Activated CD4-positive, alpha-beta T cell treated with anti-CD3 and anti-CD28 coated beads for 36 hours (primary cell): ENCODE results near the gene SLC7A8. TPM values are rescaled to one million over a fixed set of nuclear protein-coding genes. Genes with fewer than 3 reads are reported as not detected.
A peak's percentile ranks its signal among the peaks of the same experiment; 100 is the strongest.

Experiments used
- ATAC-seq: fragments of 200-7000 bp; cut with Tn5 transposase; one replicate; pipeline ENCODE4 v1.10.0; 2021; ENCODE audit warnings: mild to moderate bottlenecking, moderate library complexity
- CTCF ChIA-PET: fragments of 350-600 bp; sonication (Branson Sonifier 250); formaldehyde crosslinking; loops from one replicate; lab custom pipeline; 2021; ENCODE audit warnings: antibody characterized with exemption; lab: Charles Lee
- POLR2A ChIA-PET: fragments of 350-600 bp; sonication (Branson Sonifier 250); formaldehyde crosslinking; loops from one replicate; lab custom pipeline; 2021; ENCODE audit warnings: antibody characterized with exemption, inconsistent platforms; lab: Charles Lee
- DNase-seq: peaks from one replicate; pipeline ENCODE4 v3.0.0-alpha.2; 2020
- H3K27ac Mint-ChIP-seq: one replicate; pipeline ENCODE4 v1.8.0; 2021; ENCODE audit warnings: mixed read lengths
- H3K27me3 Mint-ChIP-seq: one replicate; pipeline ENCODE4 v1.8.0; 2021; ENCODE audit warnings: mixed read lengths
- H3K36me3 Mint-ChIP-seq: one replicate; pipeline ENCODE4 v1.8.0; 2021; ENCODE audit warnings: low read depth, mixed read lengths
- H3K4me1 Mint-ChIP-seq: one replicate; pipeline ENCODE4 v1.8.0; 2021; ENCODE audit warnings: mixed read lengths
- H3K4me3 Mint-ChIP-seq: one replicate; pipeline ENCODE4 v1.8.0; 2021; ENCODE audit warnings: mild to moderate bottlenecking, moderate library complexity, mixed read lengths
- H3K9me3 Mint-ChIP-seq: one replicate; pipeline ENCODE4 v1.8.0; 2021; ENCODE audit warnings: low read depth, mixed read lengths
- intact Hi-C, 2 experiments: fragments of 100-400 bp; cut with DNase I in 1 of 2; cut with micrococcal nuclease in 1 of 2; formaldehyde crosslinking; loops; one replicate each; pipeline versions ENCODE4 v1.14.2 to v1.15.1; 2022 to 2024; cut with DNase I, micrococcal nuclease
- total RNA-seq, 2 experiments: library from RNA; stranded (reverse); gene quantifications; one replicate each; pipeline ENCODE4 v1.2.3, GENCODE V29; 2021

SLC7A8 gene
- total RNA-seq, 2 experiments from 2014 or later = 0.89 to 1.6 TPM

DNA sequence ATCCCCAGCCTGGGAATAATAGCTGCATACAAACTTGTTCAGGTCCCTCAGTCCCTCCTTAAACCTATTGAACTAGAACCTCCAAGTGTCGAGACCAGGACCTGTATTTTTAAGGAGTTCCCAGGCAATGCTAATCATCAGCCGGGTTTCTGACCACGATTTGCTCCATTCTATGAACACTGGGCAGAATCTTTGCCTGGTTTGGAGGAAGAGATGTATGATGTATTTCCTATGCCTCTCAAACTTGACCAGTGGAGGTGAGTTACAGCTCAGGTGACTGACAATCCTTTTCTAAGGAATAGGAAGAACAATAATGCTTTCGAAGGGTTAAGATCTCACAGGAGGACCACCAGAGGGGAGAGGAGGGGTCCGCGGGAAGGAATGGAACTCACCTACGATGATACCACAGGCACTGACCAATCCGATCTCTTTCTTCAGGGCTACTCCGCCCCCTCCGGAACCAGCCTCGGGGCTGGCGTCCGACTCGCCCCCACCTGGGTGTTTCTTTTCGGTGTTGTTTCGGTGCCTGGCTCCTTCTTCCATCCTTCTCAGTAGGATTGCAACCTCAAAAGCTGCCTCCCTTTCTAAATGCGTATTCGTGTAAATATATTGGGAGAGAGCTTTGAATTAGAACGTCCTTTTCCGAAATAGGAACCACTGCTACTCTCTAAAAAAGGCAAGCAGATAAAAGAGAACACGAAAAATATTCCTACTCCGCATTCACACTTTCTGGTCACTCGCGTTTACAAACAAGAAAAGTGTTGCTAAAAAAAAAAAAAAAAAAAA is 895 bp downstream of the SLC7A8 start:
- DNase-seq (peak; percentile 55), ATAC-seq (peak; percentile 70)
- intact Hi-C loops = no loop called here
- ChIA-PET CTCF (interaction anchor here (0.7 to 16.8 kb wide), 6 partner anchors 8 to 106 kb away, joined by 3 to 276 read pairs (median 4); partner anchors contain the start of gene CEBPE), POLR2A (no interaction called here)
- no peaks in the 10 kb centered on the region for H3K36me3 Mint-ChIP-seq
- no peak overlapping the region for H3K4me3 Mint-ChIP-seq
- H3K27me3 Mint-ChIP-seq = peaks cover 24% of the 10 kb centered on the region
- H3K9me3 Mint-ChIP-seq = no peaks in the 10 kb centered on the region
- peaks cover 2% of the 10 kb centered on the region for H3K4me1 Mint-ChIP-seq
- H3K27ac Mint-ChIP-seq = no peak overlapping the region

DNA sequence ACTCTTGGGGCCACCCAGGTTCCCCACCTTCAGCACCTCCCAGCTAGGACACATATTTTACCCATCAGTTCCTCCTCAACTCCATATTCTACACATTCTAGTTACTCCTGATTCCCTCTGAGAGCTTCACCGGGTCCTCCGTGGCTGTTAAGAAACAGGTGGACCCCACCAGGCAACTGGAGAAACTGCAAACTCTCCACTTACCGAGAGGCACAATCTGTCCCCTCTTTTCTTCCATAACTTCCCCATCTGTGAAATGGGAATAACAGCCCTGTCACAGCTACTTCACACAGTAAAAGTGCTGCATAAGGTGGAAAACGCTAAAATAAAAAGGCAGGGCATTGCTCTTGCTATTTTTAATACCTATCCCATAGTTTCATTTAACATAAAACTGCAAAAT is 1.5 kb downstream of the SLC7A8 start:
- intact Hi-C loops = no loop called here
- ATAC-seq = no peak
- DNase-seq = no peak
- Mint-ChIP-seq H3K9me3 (no peaks in the 10 kb centered on the region), H3K27ac (no peak overlapping the region), H3K27me3 (peaks cover 26% of the 10 kb centered on the region), H3K4me3 (no peak overlapping the region), H3K4me1 (peaks cover 2% of the 10 kb centered on the region), H3K36me3 (no peaks in the 10 kb centered on the region)
- ChIA-PET CTCF (interaction anchor here (0.8 to 16.8 kb wide), 7 partner anchors 8 to 106 kb away, joined by 3 to 276 read pairs (median 3); partner anchors contain the start of genes ACIN1, C14orf119 and CEBPE), POLR2A (no interaction called here)

DNA sequence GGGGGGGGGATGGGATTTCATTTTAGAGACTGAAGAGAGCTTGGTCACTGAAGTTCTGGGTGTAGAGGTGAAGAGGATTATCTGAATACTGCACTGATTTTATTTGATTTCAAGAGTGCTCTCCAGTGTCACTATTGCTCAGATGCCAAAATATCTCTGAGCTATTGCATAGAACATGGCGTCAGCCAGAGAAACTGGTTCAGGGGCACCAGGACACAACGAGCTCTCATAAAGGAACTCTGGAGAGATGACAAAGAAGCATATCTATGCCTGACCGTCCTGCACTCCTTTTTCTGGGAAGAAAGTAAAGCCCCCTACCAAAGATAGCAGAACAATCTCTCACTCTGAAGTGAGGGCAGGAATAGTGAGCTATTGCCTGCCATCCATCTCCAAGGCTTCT is 2.0 kb downstream of the SLC7A8 start:
- DNase-seq (no peak), ATAC-seq (no peak)
- CTCF ChIA-PET = interaction anchor here (0.8 to 16.8 kb wide), 5 partner anchors 9 to 104 kb away, joined by 3 to 276 read pairs (median 4); partner anchors contain the start of genes ACIN1, C14orf119 and CEBPE
- H3K27me3 Mint-ChIP-seq = peaks cover 26% of the 10 kb centered on the region
- H3K4me1 Mint-ChIP-seq = no peaks in the 10 kb centered on the region
- H3K9me3 Mint-ChIP-seq = no peaks in the 10 kb centered on the region
- no peak overlapping the region for H3K4me3 Mint-ChIP-seq
- POLR2A ChIA-PET = no interaction called here
- intact Hi-C loops = no loop called here
- no peaks in the 10 kb centered on the region for H3K36me3 Mint-ChIP-seq
- no peak overlapping the region for H3K27ac Mint-ChIP-seq

DNA sequence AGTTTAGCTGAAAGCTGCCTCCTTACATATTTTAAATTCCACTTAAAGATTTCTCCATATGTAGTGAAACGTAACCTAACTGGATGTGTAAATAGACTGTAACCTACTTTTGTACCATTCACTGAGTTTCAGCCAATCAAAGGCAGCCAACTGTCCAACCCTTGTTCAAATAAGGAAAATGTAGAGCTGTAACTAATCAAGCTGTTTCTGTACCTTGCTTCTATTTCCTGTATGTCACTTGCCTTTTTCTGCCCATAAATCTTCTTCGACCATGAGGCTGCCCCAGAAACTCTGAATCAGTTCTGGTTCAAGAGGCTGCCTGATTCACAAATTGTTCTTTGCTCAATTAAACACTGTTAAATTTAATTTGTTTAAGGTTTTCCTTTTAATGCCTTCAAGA is 6.3 kb downstream of the SLC7A8 start:
- peaks cover 15% of the 10 kb centered on the region for H3K4me1 Mint-ChIP-seq
- DNase-seq = no peak
- H3K4me3 Mint-ChIP-seq = no peak overlapping the region
- intact Hi-C loops = no loop called here
- CTCF ChIA-PET = interaction anchor here (1.1 to 16.8 kb wide), 6 partner anchors 9 to 203 kb away, joined by 3 to 276 read pairs (median 6); partner anchors contain the start of gene CEBPE
- no peak for ATAC-seq
- H3K36me3 Mint-ChIP-seq = no peaks in the 10 kb centered on the region
- POLR2A ChIA-PET = interaction anchor here (1.2 kb wide), 1 partner anchor 10 kb away, joined by 3 read pairs; no protein-coding TSS in a partner anchor
- H3K9me3 Mint-ChIP-seq = no peaks in the 10 kb centered on the region
- H3K27ac Mint-ChIP-seq = no peak overlapping the region
- peaks cover 26% of the 10 kb centered on the region for H3K27me3 Mint-ChIP-seq

DNA sequence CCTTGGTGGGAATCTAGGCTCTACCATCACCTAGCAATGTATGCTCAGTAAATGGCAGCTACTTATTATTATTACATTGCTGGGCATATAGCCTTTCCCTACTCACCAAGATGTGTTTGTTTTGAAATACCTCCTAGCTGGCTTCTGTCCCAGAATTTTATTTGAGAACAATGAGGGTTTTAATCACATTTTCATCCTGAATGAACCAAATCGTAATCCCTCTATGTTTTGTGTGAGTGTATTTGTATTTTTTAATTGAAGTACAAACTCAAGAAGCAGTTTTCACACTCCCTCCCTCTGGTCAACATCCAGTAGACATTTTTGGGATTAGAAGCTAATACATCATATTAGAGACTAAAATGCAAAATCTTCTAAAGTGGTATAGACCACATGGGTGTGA is 7.6 kb downstream of the SLC7A8 start:
- ChIA-PET POLR2A (interaction anchor here (1.2 kb wide), 2 partner anchors 12 to 21 kb away, joined by 3 read pairs; no protein-coding TSS in a partner anchor), CTCF (interaction anchor here (0.7 to 16.8 kb wide), 7 partner anchors 8 to 201 kb away, joined by 3 to 276 read pairs (median 5); partner anchors contain the start of genes CEBPE and CMTM5)
- H3K36me3 Mint-ChIP-seq = no peaks in the 10 kb centered on the region
- ATAC-seq = no peak
- H3K9me3 Mint-ChIP-seq = no peaks in the 10 kb centered on the region
- H3K4me1 Mint-ChIP-seq = peaks cover 18% of the 10 kb centered on the region
- peaks cover 16% of the 10 kb centered on the region for H3K27me3 Mint-ChIP-seq
- intact Hi-C loops = no loop called here
- no peak for DNase-seq
- no peak overlapping the region for H3K27ac Mint-ChIP-seq
- H3K4me3 Mint-ChIP-seq = no peak overlapping the region

DNA sequence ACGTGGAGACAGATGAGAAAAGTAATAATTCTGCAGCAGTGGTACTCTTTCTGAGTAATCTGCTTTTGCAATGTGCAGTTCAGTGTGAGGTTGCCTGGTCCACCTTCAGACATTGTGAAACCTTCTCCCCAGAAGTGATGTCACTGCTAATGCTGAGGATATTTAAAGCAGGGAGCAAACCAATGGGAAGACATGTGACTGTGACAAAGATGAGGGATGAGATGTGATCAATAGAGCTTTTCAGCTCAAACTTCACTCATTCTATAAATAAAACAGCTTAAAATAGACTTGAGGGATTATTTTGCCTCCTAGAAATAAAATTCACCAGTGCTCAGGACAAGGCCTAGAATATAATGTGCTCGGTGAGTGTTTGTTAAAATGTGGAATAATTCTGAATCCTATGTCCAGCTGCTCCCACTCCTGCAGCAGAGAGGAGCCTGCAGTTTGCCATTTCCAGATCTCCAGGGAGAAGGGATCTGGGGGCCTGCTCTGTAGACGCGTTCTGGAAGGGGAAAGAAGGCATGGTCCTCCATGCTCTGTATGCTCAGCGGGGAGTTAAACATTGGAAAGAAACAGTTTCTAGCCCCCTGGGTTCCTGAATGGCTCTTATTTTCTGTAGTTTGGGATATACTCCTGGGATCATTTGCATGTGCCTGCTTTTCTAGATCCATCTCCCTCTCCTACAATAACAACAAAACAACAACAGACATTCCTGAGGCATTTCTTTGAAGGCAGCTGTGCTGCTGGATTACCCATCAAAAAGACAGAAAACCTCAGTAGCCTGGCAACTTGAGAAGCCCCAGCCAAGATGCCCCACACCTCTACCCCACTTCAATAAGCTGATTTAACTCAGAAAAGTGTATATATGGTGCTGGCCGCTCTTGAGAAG is 8.9 kb downstream of the SLC7A8 start:
- H3K36me3 Mint-ChIP-seq = no peaks in the 10 kb centered on the region
- H3K4me1 Mint-ChIP-seq = peaks cover 18% of the 10 kb centered on the region
- intact Hi-C loops = no loop called here
- peaks cover 10% of the 10 kb centered on the region for H3K27me3 Mint-ChIP-seq
- no peak for ATAC-seq
- ChIA-PET POLR2A (interaction anchor here (0.6 kb wide), 1 partner anchor 91 kb away, joined by 5 read pairs; no protein-coding TSS in a partner anchor), CTCF (interaction anchor here (0.7 to 3.6 kb wide), 5 partner anchors 10 to 1349 kb away, joined by 3 to 13 read pairs (median 4); partner anchors contain the start of gene CMTM5)
- H3K9me3 Mint-ChIP-seq = no peaks in the 10 kb centered on the region
- DNase-seq = no peak
- no peak overlapping the region for H3K27ac Mint-ChIP-seq
- no peak overlapping the region for H3K4me3 Mint-ChIP-seq

DNA sequence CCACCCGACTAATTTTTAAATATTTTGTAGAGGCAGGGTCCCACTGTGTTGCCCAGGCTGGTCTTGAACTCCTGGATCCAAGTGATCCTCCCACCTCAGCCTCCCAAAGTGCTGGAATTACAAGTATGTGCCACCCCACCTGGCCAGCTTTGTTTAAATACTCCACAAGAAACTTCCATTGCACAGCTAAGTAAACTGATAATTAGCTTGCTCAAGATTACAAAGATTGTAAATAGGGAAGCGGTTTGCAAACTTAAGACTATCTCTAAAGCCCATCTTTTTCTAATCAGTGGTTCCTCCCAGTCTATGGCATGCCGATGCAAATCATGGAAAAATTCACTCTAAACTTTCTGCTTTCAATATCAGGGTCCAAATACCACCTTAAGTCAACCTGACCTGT is 9.7 kb downstream of the SLC7A8 start:
- peaks cover 4% of the 10 kb centered on the region for H3K27me3 Mint-ChIP-seq
- H3K4me1 Mint-ChIP-seq = peaks cover 18% of the 10 kb centered on the region
- no peaks in the 10 kb centered on the region for H3K36me3 Mint-ChIP-seq
- H3K4me3 Mint-ChIP-seq = no peak overlapping the region
- no peaks in the 10 kb centered on the region for H3K9me3 Mint-ChIP-seq
- intact Hi-C loops = no loop called here
- H3K27ac Mint-ChIP-seq = no peak overlapping the region
- ChIA-PET CTCF (interaction anchor here (2.3 to 3.6 kb wide), 2 partner anchors 13 to 53 kb away, joined by 8 to 13 read pairs; no protein-coding TSS in a partner anchor), POLR2A (interaction anchor here (0.6 kb wide), 1 partner anchor 90 kb away, joined by 5 read pairs; no protein-coding TSS in a partner anchor)
- ATAC-seq (no peak), DNase-seq (no peak)

DNA sequence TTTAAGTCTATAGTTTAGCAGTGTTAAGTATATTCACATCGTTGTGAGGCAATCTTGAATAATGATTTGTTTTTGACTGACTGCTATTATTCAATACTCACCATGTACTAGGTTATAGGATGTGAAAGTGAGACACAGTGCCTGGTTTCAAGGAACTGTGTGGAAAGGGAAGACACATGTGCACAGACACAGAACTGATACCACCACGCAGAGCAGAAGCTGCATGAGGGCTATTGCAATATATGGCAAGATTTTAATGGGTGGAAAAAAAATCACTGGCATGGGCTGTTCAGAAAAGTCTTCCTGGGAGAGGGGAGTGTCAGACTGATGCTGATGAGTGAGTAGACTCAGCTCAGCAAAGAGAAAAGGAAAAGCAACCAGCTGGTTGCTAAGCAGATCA is 10.4 kb downstream of the SLC7A8 start:
- ChIA-PET POLR2A (no interaction called here), CTCF (interaction anchor here (1.8 to 3.6 kb wide), 3 partner anchors 11 to 52 kb away, joined by 7 to 13 read pairs (median 8); partner anchors contain the start of gene SLC7A8)
- Mint-ChIP-seq H3K4me1 (peaks cover 18% of the 10 kb centered on the region), H3K9me3 (no peaks in the 10 kb centered on the region), H3K4me3 (no peak overlapping the region), H3K27me3 (peaks cover 2% of the 10 kb centered on the region), H3K36me3 (no peaks in the 10 kb centered on the region), H3K27ac (no peak overlapping the region)
- intact Hi-C loops = no loop called here
- no peak for DNase-seq
- no peak for ATAC-seq

DNA sequence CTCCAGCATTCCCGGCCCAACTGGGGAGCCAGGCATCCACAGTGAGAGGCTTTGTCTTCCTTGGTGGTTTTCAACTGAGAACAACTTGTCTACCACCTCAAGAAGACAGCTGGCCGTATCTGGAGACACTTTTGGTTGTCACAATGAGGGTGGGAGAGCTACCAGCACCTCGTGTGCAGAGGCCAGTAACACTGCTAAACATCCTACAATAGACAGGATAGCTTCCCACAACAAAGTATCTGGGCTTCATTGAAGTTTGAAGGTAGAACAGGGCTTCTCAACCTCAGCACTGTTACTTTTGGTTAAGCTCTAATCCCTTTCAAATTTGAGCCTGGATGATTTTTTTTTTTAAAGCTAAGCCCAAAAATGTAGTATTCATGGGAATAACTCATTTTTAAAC is 10.9 kb downstream of the SLC7A8 start:
- ChIA-PET CTCF (interaction anchor here (0.6 to 3.6 kb wide), 6 partner anchors 12 to 104 kb away, joined by 3 to 13 read pairs (median 6); partner anchors contain the start of gene SLC7A8), POLR2A (no interaction called here)
- intact Hi-C loops = no loop called here
- no peak overlapping the region for H3K4me3 Mint-ChIP-seq
- no peak for DNase-seq
- no peak overlapping the region for H3K27ac Mint-ChIP-seq
- peaks cover 18% of the 10 kb centered on the region for H3K4me1 Mint-ChIP-seq
- no peaks in the 10 kb centered on the region for H3K9me3 Mint-ChIP-seq
- no peak for ATAC-seq
- no peaks in the 10 kb centered on the region for H3K36me3 Mint-ChIP-seq
- peaks cover 2% of the 10 kb centered on the region for H3K27me3 Mint-ChIP-seq

DNA sequence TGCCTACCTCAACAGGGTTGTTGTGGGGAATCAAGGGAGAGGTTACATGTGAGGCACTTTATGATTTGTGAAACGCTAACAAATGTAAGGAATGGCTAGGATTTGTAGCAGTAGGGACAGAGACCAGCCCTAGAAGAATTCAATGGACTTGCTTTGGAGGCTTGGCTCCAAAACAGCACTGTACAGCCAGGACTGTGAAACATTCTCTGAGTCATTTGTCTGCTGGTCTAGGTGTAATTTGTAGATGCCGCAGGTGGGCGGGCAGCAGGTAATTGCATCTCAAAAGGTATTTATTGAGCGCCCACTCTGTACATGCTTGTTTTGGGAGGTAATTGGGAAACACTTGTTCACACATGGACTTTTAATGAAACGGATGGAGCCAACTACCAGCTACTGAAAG is 11.4 kb downstream of the SLC7A8 start:
- H3K27me3 Mint-ChIP-seq = no peaks in the 10 kb centered on the region
- H3K36me3 Mint-ChIP-seq = no peaks in the 10 kb centered on the region
- H3K4me1 Mint-ChIP-seq = peaks cover 18% of the 10 kb centered on the region
- no peak overlapping the region for H3K4me3 Mint-ChIP-seq
- ATAC-seq (no peak), DNase-seq (no peak)
- H3K9me3 Mint-ChIP-seq = no peaks in the 10 kb centered on the region
- ChIA-PET POLR2A (no interaction called here), CTCF (interaction anchor here (0.6 to 3.6 kb wide), 5 partner anchors 12 to 104 kb away, joined by 3 to 13 read pairs (median 4); partner anchors contain the start of gene SLC7A8)
- H3K27ac Mint-ChIP-seq = no peak overlapping the region
- intact Hi-C loops = no loop called here
